Measurements from ENCODE around the gene WSCD2. TPM values are rescaled to one million over a fixed set of nuclear protein-coding genes. Genes with fewer than 3 reads are reported as not detected.

The WSCD2 gene
- total RNA-seq, 1 experiment from 2014 or later, result not detected

DNA sequence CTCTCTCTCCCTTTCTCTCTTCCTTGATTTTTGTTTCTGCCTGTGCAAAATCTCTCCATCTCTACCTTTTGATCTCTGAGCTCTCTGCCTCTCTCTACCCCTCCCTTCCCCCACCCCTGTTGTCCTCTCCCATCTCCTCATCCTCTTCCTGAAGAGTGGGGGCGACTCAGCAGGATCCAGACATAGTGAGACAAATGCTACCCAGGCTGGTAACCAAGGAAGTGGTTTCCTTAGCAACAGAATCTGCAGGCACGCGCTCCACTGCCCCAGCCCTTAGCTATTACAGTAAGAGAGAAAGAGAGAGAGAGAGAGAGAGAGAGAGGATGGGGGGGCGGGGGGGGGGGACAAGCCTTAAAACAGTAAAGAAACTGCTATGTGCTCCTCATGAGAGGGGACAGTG is 124.5 kb downstream of the WSCD2 start:
- TF ChIP-seq CTCF (IDR thresholded peaks at IDR 0.05; ENCODE audit: unreplicated experiment), result no peak
- Mint-ChIP-seq H3K4me1 (ENCODE audit: insufficient read depth, unreplicated experiment) (no peaks in the 10 kb centered on the region), H3K27ac (ENCODE audit: low read depth, unreplicated experiment) (no peak overlapping the region), H3K9me3 (ENCODE audit: unreplicated experiment) (no peaks in the 10 kb centered on the region), H3K36me3 (ENCODE audit: insufficient read depth, unreplicated experiment) (no peaks in the 10 kb centered on the region), H3K27me3 (ENCODE audit: insufficient read depth, unreplicated experiment) (peaks cover 48% of the 10 kb centered on the region), H3K4me3 (ENCODE audit: unreplicated experiment) (no peak overlapping the region)
- DNase-seq (ENCODE audit: unreplicated experiment), result no peak
- no TSS peak for BruUV-seq (replicated peaks)
- ChIA-PET CTCF (interaction anchor here (0.9 kb wide), 1 partner anchor 12 kb away, joined by 3 read pairs; no protein-coding TSS in a partner anchor), POLR2A (no interaction called here)
- intact Hi-C loops (cut with micrococcal nuclease), result no loop called here

DNA sequence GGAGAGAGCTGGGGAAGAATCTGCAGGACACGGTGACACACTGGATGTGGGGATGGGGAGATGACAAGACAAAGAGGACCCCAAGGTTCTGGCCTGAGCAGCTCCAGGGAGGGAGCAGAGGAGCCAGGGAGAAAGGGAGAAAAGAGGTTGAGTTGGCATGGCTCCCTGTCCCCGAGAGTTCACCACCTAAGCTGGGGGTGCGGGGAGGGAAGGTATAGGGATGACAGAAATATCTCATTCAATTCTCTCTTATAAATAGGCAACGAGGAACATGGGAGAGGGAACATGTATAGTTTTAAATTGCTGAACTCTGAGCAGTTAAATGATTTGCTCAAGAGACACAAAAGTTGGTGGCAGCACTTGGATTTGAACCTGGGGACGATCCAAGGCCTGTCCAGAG is 124.9 kb downstream of the WSCD2 start:
- H3K27me3 Mint-ChIP-seq (ENCODE audit: insufficient read depth, unreplicated experiment), result peaks cover 48% of the 10 kb centered on the region
- intact Hi-C loops (cut with micrococcal nuclease), result no loop called here
- H3K4me3 Mint-ChIP-seq (ENCODE audit: unreplicated experiment), result no peak overlapping the region
- no peak overlapping the region for H3K27ac Mint-ChIP-seq (ENCODE audit: low read depth, unreplicated experiment)
- no TSS peak for BruUV-seq (replicated peaks)
- no peaks in the 10 kb centered on the region for H3K36me3 Mint-ChIP-seq (ENCODE audit: insufficient read depth, unreplicated experiment)
- ChIA-PET CTCF (interaction anchor here (0.9 kb wide), 1 partner anchor 11 kb away, joined by 3 read pairs; no protein-coding TSS in a partner anchor), POLR2A (no interaction called here)
- no peaks in the 10 kb centered on the region for H3K9me3 Mint-ChIP-seq (ENCODE audit: unreplicated experiment)
- no peak for DNase-seq (ENCODE audit: unreplicated experiment)
- H3K4me1 Mint-ChIP-seq (ENCODE audit: insufficient read depth, unreplicated experiment), result no peaks in the 10 kb centered on the region
- no peak for TF ChIP-seq CTCF (IDR thresholded peaks at IDR 0.05; ENCODE audit: unreplicated experiment)

DNA sequence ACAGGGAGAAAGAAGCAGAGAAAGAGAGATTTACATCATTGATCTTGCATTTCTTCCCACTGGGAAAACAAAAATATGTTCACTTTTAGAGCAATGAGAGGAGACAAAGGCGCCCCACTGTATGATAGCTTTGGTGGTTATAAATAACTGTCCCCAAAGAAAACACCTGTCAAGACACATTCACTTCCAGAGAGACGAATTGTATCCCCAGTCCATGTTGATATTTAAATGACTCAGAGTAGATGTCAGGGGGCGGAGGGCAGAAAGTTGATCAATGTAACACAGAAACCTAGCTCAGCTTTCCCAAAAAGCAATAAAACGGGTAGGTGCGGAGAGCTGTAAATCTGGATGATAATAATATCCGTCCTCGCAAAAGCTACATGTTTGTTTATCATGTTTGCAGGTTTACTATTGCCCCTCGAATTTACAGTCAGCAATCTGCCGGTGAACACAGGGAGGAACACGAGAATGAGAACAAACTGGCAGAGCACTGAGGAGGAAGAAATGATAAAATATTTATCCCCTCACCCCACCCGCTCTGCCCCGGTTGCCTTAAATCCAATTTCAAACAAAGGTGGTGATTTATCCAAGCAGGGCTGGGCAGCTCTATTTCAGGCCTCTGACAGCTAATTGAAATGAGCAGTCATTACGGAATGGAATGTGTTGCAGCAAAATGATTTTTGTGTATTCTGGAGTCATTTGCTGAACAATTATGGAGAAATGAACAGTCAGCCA is 125.6 kb downstream of the WSCD2 start:
- H3K4me3 Mint-ChIP-seq (ENCODE audit: unreplicated experiment), result no peak overlapping the region
- BruUV-seq (replicated peaks), result no TSS peak
- no peak for TF ChIP-seq CTCF (IDR thresholded peaks at IDR 0.05; ENCODE audit: unreplicated experiment)
- intact Hi-C loops (cut with micrococcal nuclease), result no loop called here
- no peaks in the 10 kb centered on the region for H3K4me1 Mint-ChIP-seq (ENCODE audit: insufficient read depth, unreplicated experiment)
- CTCF ChIA-PET, result no interaction called here
- H3K36me3 Mint-ChIP-seq (ENCODE audit: insufficient read depth, unreplicated experiment), result no peaks in the 10 kb centered on the region
- no peak overlapping the region for H3K27ac Mint-ChIP-seq (ENCODE audit: low read depth, unreplicated experiment)
- peaks cover 48% of the 10 kb centered on the region for H3K27me3 Mint-ChIP-seq (ENCODE audit: insufficient read depth, unreplicated experiment)
- POLR2A ChIA-PET, result no interaction called here
- DNase-seq (ENCODE audit: unreplicated experiment), result no peak
- no peaks in the 10 kb centered on the region for H3K9me3 Mint-ChIP-seq (ENCODE audit: unreplicated experiment)

DNA sequence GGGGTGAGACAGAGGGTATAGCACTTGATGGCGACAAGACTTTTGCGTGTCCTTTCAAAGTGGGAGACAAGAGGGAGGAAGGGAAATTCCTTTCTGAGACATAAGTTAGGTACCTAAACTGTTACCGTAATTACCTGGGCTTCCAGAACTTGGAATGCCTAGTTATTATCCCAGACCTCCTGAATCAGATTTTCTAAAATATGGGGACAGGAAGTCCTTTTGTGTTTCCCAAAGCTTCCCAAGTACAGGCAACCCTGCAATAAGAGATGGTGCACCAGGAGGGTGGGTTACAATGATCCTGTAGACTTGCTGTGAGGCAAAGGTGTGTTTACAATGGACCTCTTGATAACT is 126.1 kb downstream of the WSCD2 start:
- H3K27me3 Mint-ChIP-seq (ENCODE audit: insufficient read depth, unreplicated experiment), result peaks cover 45% of the 10 kb centered on the region
- POLR2A ChIA-PET, result no interaction called here
- TF ChIP-seq CTCF (IDR thresholded peaks at IDR 0.05; ENCODE audit: unreplicated experiment), result no peak
- DNase-seq (ENCODE audit: unreplicated experiment), result no peak
- BruUV-seq (replicated peaks), result no TSS peak
- intact Hi-C loops (cut with micrococcal nuclease), result no loop called here
- no peak overlapping the region for H3K27ac Mint-ChIP-seq (ENCODE audit: low read depth, unreplicated experiment)
- CTCF ChIA-PET, result no interaction called here
- no peaks in the 10 kb centered on the region for H3K4me1 Mint-ChIP-seq (ENCODE audit: insufficient read depth, unreplicated experiment)
- H3K36me3 Mint-ChIP-seq (ENCODE audit: insufficient read depth, unreplicated experiment), result no peaks in the 10 kb centered on the region
- no peak overlapping the region for H3K4me3 Mint-ChIP-seq (ENCODE audit: unreplicated experiment)
- H3K9me3 Mint-ChIP-seq (ENCODE audit: unreplicated experiment), result no peaks in the 10 kb centered on the region

Data from MCF 10A (cell line).